Measurements from ENCODE around the gene SNRPA1.

SNRPA1 gene

DNA sequence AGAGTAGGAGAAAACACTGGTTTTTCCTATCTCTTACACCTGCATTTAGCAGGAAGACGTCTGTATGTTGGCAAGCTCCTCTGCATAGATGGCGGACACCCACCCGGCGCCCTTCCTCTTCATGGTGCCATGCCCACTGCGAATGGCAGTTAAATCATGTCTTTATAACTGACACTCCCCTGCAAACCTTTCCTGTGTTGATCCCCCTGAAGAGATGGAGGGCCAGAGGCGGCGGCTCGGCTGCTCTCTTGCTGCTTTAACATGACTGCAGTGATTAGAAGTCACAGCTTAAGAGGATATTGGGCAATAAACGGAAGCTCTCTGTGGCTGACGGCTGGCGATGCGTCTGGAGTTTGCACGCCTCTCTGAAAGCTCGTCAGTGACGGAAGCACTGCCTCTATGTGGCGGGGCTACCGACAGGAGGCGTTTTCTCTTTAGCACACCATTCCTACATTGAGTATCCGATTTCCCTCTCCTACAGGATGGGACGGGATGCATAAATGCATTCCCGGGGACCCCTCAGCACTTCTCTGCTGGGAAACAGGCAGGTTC lies 25.5 kb upstream of the SNRPA1 start:
- DNase-seq (ENCODE audit: low read depth in 1 of 2, low spot score in 1 of 2): peak in 1 of 2 donors; percentile 11

DNA sequence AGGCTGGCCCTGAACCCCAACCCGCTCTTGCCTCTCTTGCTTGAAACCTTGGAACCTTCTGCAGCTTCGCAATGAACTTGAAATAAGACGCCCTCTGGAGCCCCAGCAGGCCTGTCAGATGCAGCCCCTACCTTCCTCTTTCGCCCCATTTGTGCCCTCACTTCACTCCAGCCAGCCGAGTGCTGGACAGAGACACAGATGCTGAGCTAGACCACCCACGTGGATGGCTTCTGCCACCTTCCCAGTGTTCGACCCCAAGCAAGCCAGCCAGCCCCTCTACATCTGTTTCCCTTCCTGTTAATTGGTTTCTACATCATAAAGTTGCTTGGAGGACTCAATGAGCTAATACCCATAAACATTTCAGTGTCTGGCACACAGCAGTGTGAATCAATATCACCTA lies 23.8 kb upstream of the SNRPA1 start:
- no peak for DNase-seq (ENCODE audit: low read depth in 1 of 2, low spot score in 1 of 2)

DNA sequence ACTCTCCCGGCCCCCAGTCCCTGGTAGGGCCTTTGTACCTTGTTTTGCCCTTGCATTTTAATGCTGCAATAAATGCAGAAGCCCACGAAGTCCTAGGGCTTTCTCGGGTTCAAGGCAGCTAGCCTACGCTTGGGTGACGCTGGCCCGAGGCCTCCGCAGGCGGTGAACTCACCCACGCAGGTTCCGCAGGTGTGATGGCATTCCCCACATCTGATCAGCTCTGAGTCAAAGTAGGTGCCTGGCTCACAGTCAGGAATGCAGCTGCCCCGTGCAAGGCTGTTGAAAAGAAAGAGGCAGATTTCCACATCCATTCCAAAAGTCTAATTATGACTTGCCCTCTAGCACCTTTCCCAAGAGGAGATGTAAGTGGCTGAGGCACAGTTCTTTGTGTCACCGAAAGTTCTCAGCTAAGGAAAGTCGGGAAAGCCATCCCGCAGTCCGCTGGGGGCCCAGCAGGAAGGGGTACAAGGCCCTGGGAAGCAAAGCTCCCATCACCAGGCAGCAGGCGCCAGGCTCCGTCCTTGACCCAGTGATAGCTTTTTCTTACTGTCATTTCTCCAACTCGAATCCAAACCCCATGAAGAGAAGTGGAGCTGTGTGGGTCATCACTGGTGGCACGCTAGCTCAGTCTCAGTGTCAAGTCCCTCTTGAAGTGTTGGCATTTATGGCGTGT lies 23.2 kb upstream of the SNRPA1 start:
- no peak for DNase-seq (ENCODE audit: low read depth in 1 of 2, low spot score in 1 of 2)

DNA sequence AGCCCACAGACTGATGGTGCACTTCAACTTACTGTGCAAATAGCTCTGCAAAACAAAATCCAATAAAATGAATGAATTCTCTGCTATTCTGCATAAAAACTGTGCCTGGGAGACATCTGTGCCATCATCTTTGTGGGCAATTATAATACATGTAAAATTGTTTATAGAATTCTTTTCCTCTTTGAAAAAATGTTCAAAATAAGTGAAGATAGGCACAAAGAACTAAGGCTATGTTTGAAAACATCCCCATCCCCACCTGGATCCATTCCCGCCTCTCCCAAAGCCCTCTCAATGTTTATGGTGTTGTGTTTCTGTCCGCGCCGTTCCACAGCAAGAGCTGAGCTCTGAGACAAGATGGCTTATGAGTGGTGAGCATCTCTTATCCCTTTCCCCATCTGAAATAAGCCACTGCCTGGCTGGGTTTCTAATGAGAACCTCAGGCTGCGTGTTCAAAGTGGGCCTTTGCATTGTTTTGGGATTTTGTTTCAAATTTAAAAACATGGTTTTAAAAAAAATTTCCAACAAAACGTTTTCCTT lies 22.4 kb upstream of the SNRPA1 start:
- no peak for DNase-seq (ENCODE audit: low read depth in 1 of 2, low spot score in 1 of 2)

DNA sequence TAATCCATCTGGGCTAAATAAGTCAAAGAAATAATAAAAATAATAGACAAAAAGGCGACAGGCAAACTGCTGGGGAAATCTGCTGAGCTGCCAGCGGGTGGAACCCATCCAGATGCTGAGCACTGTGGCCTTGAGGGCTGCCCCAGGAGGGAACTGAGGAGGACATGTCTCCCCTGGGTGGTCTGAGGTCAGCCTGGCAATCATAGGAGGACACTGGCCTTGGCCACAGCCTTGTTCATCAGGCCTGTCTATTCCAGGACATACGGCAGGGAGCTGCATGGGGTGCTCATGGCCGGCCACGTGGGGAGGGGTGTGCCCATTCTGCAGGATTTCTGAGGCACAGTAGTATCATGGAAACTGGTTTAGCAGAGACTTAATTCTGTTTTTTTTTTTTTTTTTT lies 21.5 kb upstream of the SNRPA1 start:
- DNase-seq (ENCODE audit: low read depth in 1 of 2, low spot score in 1 of 2): no peak

DNA sequence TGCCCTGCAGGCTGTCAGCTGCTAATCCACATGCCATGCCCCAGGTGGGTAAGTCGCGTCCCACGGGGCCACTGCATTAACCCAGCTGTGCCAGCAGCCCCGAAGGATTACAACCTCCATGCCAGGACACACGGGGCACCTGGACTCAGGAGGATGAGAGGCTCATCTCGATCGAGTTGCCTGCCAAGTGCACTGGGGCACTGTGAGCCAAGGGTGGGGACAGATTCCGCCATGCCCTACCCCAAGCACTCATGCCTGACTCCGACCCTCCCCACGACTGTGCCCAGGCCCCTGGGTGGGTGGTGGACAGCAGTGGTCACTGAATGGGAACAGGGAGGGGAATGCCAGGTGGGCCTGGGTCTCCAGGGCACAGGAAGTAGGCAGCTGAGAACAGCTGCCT lies 20.7 kb upstream of the SNRPA1 start:
- no peak for DNase-seq (ENCODE audit: low read depth in 1 of 2, low spot score in 1 of 2)

DNA sequence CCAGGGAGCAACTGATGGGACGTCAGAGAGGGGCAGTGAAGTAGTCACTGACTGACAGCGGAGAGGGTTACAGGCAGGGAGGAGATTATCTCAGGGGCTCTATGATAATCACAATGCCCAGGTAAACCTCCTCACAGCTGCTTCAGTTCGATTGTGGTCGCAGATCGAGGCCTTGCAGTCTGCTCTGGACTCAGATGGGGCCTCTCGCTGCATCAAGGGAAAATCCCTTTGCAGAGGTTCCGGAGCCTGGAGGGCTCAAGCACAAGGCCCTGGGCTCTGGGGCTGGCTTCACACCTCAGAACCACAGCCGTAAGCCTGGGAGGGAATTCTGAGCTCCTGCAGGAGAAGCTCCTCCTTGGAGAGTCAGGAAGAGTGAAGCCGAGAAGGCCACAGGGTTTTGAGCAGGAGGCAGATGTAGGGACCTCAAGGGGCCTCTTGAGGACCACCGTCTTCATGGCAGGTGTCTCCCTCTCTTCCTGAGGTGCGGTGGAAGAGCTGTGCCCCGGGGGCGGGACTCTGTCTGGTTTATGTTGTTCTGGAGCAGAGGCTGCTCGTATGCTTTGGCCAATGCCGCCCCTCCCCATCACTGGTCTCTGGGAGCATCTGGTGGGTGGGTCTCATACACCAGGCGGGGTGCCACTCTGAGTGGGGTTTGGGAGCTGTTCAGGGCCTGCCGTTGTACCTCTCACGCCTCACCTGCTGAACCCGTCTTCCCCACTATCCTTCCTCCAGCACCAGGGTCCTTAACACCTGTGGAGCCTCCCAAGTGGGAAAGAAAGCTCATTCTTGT lies 19.5 kb upstream of the SNRPA1 start:
- DNase-seq (ENCODE audit: low read depth in 1 of 2, low spot score in 1 of 2): no peak

DNA sequence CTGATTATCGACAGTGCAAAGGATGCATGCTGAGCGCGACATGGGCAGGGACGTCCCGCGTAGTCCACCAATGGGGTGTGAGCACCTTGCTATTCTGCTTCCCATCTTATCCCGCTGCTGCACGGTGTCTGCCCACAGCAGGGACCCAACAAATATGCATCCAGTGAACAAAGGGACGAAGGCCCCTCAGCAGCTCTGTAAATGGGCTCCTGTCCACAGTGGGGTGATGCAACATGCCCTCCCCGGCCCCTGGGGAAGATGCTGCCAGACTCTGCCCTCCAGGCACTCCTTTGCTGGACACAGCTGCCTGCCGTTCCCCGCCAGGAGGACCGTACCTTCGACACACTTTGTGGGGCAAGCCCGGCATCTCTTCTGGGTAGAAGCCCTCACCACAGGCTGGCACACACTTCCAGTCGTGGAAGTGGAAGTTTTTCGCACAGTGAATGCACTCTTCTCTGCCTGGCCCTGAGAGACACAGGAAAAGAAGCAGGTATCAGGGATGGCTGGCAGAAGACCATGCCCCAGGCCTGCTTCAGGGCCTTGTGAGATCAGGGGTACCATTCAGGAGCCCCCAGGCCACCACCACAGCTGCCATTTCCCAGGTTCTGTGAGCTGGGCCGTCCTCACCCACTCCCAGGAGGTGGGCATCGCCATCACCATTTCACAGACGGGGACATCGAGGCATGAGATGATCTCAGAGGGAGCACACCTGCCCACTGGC lies 18.2 kb upstream of the SNRPA1 start:
- no peak for DNase-seq (ENCODE audit: low read depth in 1 of 2, low spot score in 1 of 2)

DNA sequence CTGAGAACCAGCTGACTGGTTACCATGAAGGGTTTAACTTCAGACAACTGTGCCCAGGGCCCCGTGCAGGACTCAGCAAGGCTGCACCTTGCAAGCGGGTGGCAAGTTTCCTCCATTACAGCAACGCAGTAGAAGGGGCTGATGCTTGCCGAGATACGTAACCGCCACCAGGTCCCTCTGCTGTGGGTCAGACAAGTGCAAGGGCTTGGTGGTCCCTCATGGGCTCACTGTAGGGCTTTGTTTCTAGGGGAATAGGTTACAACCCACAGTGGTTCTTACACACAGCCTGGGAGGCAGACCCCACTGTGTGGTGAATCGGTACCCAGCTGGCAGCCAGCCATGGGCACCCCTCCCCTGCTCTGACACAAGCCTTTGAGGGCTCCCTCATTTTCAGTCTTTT lies 15.5 kb upstream of the SNRPA1 start:
- DNase-seq (ENCODE audit: low read depth in 1 of 2, low spot score in 1 of 2): no peak

DNA sequence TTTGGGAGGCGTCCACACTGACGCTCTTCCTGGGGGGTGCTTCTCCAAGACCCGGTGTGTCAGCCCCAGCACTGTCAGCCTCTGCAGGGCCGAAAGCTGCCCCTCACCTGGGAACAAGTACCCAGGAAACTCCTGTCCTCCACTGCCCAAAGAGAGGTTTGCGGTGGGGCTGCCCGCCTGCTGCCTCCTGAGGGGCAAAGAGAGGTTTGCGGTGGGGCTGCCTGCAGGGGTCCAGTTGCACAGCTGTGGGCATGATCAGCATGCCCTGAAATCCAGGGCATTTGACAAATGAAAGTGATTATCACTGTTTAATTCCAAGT lies 15.1 kb upstream of the SNRPA1 start:
- no peak for DNase-seq (ENCODE audit: low read depth in 1 of 2, low spot score in 1 of 2)

DNA sequence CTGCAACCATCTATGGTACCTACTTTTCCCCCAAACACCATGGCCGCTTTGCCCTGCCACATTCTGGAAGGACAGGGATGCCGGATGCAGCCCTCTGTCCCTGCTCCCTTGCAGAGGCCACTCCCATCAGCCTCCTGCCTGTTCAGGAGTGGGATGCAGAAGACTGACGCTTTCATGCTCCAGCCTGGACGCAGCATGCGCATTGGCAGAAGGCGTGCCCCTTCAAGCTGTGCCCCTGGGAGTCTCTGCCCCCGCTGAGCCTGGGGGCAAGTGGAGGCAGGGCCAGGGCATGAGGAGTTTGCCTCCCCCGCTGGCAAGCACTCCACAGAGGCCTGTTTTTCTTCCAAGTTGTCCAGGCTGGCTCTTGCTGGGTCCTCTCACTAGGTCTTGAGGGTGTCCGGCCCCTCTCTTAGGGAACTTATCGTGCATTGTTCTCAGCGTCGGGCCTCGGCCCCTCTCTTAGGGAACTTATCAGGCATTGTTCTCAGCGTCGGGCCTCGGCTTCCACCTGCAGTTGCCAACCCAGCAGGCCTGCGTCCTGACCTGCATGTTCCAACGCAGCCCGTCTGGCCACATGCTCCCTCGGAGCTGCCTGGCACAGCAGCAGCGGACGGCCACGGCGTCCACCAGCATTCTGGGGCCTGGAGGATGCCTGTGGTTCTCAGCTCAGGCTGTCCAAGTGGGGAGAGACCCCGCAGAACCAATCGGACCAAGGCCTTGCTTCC lies 14.6 kb upstream of the SNRPA1 start:
- no peak for DNase-seq (ENCODE audit: low read depth in 1 of 2, low spot score in 1 of 2)

DNA sequence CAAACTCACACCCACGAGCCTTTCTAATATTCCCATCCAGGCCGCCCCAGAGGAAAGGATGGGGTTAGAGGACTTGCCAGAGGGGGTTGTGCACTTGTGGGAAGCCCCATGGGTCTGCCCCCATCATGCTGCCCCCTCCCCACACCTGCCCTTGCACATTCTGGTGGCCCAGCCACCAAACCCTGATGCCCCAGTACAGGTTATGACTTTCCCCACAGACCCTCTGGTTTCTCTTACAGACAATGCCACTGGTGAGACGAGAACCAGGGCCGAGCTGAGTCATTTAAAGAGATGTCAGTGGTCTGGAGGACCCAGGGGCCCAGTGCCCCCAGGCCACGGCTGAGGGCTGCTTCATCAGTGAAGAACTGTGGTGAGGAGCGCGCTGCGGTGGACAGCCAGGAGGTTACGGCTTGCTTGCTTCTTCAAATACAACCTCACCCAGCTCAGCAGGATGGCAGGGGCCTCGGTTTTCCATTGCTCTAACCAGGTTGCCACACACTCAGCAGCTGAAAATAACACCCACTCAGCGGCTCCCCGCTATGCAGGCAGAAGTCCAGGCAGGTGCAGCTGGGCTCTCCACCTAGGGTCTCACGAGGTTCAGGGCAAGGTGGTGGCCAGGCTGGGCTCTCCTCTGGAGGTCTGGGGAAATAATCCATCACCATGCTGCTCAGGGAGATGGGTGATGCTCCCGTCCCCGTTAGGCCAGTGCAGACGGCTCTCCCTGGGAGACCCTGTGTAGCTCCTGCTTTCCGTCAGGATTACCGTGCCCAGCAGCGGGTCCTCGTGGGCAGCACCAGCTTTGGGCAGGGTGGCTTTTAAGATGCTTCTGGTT lies 13.8 kb upstream of the SNRPA1 start:
- DNase-seq (ENCODE audit: low read depth in 1 of 2, low spot score in 1 of 2): no peak

DNA sequence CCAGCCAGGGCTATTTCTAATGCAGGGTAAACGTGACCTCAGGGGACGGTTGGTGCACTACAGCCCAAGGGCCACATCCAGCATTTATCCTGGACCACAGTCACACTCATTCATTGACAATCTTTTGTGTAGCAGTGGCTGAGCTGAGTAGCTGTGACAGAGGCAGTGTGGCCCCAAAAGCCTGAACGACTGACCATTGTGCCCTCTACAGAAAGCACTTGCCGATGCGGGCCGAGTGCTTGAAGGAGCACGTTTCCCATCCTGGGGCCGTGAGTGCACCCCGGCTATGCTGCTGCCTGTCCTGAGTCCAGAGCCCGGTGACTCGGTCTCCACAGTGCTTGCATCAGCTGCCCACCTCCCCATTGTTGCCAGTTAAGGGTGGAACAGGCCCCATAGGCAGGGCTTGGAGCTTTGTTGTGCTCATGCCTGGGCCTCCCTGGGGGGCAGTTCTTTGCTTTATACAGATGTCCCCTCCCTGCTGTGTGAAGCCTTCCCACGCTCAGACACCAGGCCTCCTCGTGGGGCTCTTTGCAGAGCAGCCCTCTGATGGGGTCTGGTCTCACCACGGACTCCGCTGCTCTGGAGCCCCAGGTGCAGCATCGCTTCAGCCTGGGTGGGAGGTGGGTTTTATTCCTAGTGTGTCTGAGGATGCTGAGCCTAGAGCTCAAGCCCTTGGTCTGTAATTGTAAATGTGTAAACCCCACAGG lies 13.0 kb upstream of the SNRPA1 start:
- no peak for DNase-seq (ENCODE audit: low read depth in 1 of 2, low spot score in 1 of 2)

DNA sequence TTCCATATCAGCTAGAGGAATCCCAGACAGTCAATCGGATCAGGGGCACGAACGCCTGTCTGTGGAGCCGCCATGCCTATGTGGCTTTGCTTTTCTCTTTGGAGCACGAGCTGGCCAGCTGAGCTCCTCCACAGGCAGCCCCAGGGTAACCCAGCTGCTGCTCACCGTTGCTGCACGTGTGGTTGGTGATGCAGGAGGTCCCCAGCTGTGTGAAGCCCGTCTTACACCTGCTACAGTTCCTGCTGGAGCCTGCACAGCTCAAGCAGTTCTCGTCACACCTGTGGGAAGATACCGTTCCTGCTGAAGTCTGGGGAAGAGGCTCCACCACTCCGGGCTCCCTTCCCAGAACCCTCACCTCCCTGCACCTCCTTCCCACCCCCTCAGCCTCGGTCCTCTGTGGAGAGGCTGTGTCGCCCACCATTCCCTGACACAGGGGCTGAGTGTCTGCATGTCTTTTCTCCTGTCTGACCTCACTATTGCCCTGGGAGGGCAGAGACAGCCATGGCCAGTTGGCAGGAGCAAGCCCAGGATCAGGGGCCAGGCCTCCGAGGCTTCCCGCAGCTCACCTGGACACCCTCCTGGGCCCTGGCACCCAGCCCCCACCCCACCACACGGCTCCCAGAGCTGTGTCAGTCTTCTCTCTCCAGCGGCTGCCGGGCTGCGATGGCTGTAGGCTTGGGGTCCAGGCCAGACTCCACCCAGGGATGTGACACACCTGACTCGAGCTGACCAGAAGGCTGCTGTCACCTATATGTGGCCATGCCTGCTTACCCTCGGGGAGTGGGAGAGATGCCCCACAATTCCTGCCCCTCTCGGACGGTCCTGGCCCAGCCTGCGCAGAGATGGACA lies 12.2 kb upstream of the SNRPA1 start:
- no peak for DNase-seq (ENCODE audit: low read depth in 1 of 2, low spot score in 1 of 2)

DNA sequence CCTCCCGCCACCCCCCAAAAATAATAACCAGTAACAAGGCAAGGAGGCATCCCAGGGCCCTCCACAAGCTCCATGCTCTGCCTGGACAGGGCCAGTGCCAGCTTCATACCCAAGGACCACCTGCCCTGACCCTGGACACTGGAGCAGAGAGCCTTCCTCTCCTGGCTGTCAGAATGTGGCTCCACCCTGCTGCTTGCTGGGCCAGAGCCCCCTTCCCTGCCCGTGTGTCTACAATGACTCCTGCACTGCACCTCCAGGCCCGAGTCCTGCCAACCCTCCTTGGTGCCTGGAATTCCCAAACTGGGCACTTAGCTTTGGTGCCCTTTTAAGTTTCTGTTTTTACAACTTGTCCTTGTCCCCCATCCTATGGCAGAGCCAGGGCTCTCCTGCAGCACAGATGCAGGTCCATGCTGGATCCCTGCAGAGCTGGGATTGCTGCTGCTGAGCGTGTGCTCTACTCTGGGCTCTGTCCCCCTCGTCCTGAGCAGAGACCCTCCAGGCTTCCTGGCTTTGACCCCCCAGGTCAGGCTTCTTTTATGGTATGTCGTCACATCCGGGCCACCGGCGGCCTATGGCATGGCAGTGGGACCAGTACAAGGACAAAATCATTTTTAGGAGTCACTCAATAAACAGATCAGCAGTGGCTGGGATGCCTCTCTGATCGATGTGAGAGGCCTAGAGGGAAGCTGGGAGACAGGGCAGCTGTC lies 11.4 kb upstream of the SNRPA1 start:
- no peak for DNase-seq (ENCODE audit: low read depth in 1 of 2, low spot score in 1 of 2)

DNA sequence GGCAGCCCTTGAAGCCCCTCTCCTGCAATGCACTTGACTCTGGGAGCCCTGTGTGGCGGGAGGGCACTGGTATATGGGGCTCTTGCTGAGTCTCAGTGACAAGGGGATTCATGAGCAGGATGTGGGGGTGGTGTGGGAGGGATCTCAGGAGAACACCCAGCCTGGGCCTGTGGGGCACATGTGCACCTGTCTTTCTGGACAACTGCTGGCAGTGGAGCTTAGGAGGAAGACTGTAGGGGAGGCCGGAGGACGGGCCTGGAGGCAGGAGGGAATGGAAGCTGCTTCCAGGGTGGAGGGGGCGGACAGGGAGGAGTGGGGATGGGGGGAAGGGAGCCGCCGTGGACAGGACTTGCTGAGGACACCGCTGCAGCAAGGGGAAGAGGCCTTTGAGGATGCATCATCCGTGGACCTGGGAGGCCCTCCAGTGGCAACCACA lies 10.8 kb upstream of the SNRPA1 start:
- no peak for DNase-seq (ENCODE audit: low read depth in 1 of 2, low spot score in 1 of 2)

DNA sequence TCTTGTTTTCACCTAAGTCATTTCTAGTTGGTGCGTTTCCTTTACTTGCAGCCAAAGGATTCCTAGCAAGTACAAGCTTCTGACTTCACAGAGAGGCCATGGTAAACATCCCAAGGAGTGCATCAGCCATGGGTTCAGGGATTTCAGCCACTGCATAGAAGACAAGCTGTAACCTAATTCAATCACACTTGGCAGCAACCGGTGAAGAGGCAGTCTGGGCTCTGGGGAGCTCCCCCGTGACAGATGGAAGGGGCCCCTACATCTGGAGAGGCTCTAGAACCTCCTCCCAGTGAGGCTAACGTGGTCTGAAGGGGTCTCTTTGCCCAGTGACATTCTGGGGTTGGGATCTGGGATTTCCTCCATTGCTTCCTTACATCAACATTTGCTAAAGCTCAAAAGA lies 8.4 kb upstream of the SNRPA1 start:
- DNase-seq (ENCODE audit: low read depth in 1 of 2, low spot score in 1 of 2): no peak

All from stimulated activated CD4-positive, alpha-beta T cell treated with anti-CD3 and anti-CD28 coated beads, Interleukin-15, amount 100 ng/mL, for 1 hour (primary cell).